ENCODE measurements around the gene DIAPH1.

DNA sequence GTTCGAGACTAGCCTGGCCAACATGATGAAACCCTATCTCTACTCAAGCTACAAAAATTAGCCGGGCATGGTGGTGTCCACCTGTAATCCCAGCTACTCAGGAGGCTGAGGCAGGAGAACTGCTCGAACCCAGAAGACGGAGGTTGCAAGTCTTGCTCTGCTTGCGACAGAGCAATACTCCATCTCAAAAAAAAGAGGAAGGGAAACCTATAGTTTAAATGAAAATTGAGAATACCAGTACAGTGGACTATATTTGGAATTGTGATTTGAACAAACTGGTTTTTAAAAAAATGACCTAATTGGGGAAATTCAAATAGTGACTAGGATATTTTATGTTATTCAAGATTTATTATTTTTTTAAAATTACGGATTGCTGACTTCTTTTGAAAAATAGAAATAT is 33.2 kb downstream of the DIAPH1 start:
- TF ChIP-seq, protein P1, sequence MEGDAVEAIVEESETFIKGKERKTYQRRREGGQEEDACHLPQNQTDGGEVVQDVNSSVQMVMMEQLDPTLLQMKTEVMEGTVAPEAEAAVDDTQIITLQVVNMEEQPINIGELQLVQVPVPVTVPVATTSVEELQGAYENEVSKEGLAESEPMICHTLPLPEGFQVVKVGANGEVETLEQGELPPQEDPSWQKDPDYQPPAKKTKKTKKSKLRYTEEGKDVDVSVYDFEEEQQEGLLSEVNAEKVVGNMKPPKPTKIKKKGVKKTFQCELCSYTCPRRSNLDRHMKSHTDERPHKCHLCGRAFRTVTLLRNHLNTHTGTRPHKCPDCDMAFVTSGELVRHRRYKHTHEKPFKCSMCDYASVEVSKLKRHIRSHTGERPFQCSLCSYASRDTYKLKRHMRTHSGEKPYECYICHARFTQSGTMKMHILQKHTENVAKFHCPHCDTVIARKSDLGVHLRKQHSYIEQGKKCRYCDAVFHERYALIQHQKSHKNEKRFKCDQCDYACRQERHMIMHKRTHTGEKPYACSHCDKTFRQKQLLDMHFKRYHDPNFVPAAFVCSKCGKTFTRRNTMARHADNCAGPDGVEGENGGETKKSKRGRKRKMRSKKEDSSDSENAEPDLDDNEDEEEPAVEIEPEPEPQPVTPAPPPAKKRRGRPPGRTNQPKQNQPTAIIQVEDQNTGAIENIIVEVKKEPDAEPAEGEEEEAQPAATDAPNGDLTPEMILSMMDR (conservative IDR thresholded peaks at IDR 0.05; ENCODE audit: low read length): no peak
- no peak for TF ChIP-seq EZH2phosphoT487 (IDR thresholded peaks at IDR 0.05; ENCODE audit: borderline replicate concordance)
